Measurements from ENCODE around the gene GPR61.

The GPR61 gene

GRCh38 chr1:109509176-109510134 lies 30.2 kb upstream of the GPR61 start, which contains the start of gene AMIGO1:
AMIGO1 (minus strand) TSS chr1:109509727; CDS start chr1:109508912, 815 bp downstream.
- peak; percentile 65 for DNase-seq

- DNase-seq = peak; percentile 14
Measured at GRCh38 chr1:109513110-109513710, 26.5 kb upstream of the GPR61 start.

GRCh38 chr1:109514846-109515245 lies 24.8 kb upstream of the GPR61 start:
- no peak for DNase-seq

- DNase-seq = no peak
Measured at GRCh38 chr1:109516872-109517271, 22.8 kb upstream of the GPR61 start.

- no peak for DNase-seq
Measured at GRCh38 chr1:109517337-109517736, 22.3 kb upstream of the GPR61 start.

- no peak for DNase-seq
Measured at GRCh38 chr1:109521002-109521951, 18.4 kb upstream of the GPR61 start.

GRCh38 chr1:109522026-109522425 lies 17.6 kb upstream of the GPR61 start:
- DNase-seq = no peak

- DNase-seq = no peak
Measured at GRCh38 chr1:109523706-109524105, 16.0 kb upstream of the GPR61 start.

- no peak for DNase-seq
Measured at GRCh38 chr1:109527098-109527811, 12.4 kb upstream of the GPR61 start.

GRCh38 chr1:109527846-109528695 lies 11.6 kb upstream of the GPR61 start:
- no peak for DNase-seq

GRCh38 chr1:109528712-109529111 lies 11.0 kb upstream of the GPR61 start:
- no peak for DNase-seq

GRCh38 chr1:109529881-109530456 lies 9.7 kb upstream of the GPR61 start:
- DNase-seq = peak; percentile 39

- peak; percentile 75 for DNase-seq
Measured at GRCh38 chr1:109530457-109531087, 9.1 kb upstream of the GPR61 start.

GRCh38 chr1:109531380-109531779 lies 8.3 kb upstream of the GPR61 start:
- DNase-seq = no peak

GRCh38 chr1:109531826-109532364 lies 7.8 kb upstream of the GPR61 start:
- no peak for DNase-seq

GRCh38 chr1:109532365-109533136 lies 7.1 kb upstream of the GPR61 start:
- peak; percentile 61 for DNase-seq

GRCh38 chr1:109534307-109534858 lies 5.3 kb upstream of the GPR61 start:
- DNase-seq = no peak

- no peak for DNase-seq
Measured at GRCh38 chr1:109535481-109535880, 4.2 kb upstream of the GPR61 start.

GRCh38 chr1:109535971-109536491 lies 3.6 kb upstream of the GPR61 start:
- peak; percentile 31 for DNase-seq

Data from NCI-H1105 (cell line).